ENCODE data around the gene GJB5. TPM values are rescaled to one million over a fixed set of nuclear protein-coding genes. Genes with fewer than 3 reads are reported as not detected.

The GJB5 gene
- polyA plus RNA-seq, 1 donor from 2014 or later = not detected

GRCh38 chr1:34747638-34747941 lies 7.3 kb upstream of the GJB5 start:
- no peaks in the 10 kb centered on the region for H3K79me2 ChIP-seq (replicated peaks; ENCODE audit: insufficient read depth, low read length)
- H3K9ac ChIP-seq (ENCODE audit: low read length) = no peak overlapping the region
- no peaks in the 10 kb centered on the region for H3K36me3 ChIP-seq (ENCODE audit: insufficient read depth, low read length)
- H3K27me3 ChIP-seq (ENCODE audit: insufficient read depth, low read depth, low read length) = no peaks in the 10 kb centered on the region
- H4K20me1 ChIP-seq (ENCODE audit: insufficient read depth) = no peaks in the 10 kb centered on the region
- no peak overlapping the region for H3K27ac ChIP-seq (ENCODE audit: low read length)
- H3K9me3 ChIP-seq (ENCODE audit: low read length) = no peaks in the 10 kb centered on the region
- H2AFZ ChIP-seq (ENCODE audit: low read depth, low read length) = no peak overlapping the region
- no peak for TF ChIP-seq RAD21 (conservative IDR thresholded peaks at IDR 0.05)
- TF ChIP-seq POLR2AphosphoS5 (IDR thresholded peaks at IDR 0.05) = no peak
- no peak for TF ChIP-seq SMC3 (conservative IDR thresholded peaks at IDR 0.05; ENCODE audit: poor library complexity)
- no peak for TF ChIP-seq MXI1 (conservative IDR thresholded peaks at IDR 0.05; ENCODE audit: poor library complexity, severe bottlenecking)
- H3K4me3 ChIP-seq (ENCODE audit: low read length) = no peak overlapping the region
- H3K9me2 ChIP-seq (ENCODE audit: insufficient read depth, low read length) = no peaks in the 10 kb centered on the region
- no peak overlapping the region for H3K4me2 ChIP-seq (ENCODE audit: low read length)
- H3F3A ChIP-seq (ENCODE audit: insufficient read depth, low read length, poor library complexity, severe bottlenecking) = no peaks in the 10 kb centered on the region

- H3K9me2 ChIP-seq (ENCODE audit: insufficient read depth, low read length) = no peaks in the 10 kb centered on the region
- no peak overlapping the region for H3K4me2 ChIP-seq (ENCODE audit: low read length)
- H3K36me3 ChIP-seq (ENCODE audit: insufficient read depth, low read length) = no peaks in the 10 kb centered on the region
- no peaks in the 10 kb centered on the region for H4K20me1 ChIP-seq (ENCODE audit: insufficient read depth)
- no peaks in the 10 kb centered on the region for H3K27me3 ChIP-seq (ENCODE audit: insufficient read depth, low read depth, low read length)
- H3K9ac ChIP-seq (ENCODE audit: low read length) = no peak overlapping the region
- H2AFZ ChIP-seq (ENCODE audit: low read depth, low read length) = no peak overlapping the region
- H3F3A ChIP-seq (ENCODE audit: insufficient read depth, low read length, poor library complexity, severe bottlenecking) = no peaks in the 10 kb centered on the region
- no peaks in the 10 kb centered on the region for H3K9me3 ChIP-seq (ENCODE audit: low read length)
- no peaks in the 10 kb centered on the region for H3K79me2 ChIP-seq (replicated peaks; ENCODE audit: insufficient read depth, low read length)
- TF ChIP-seq RAD21 (conservative IDR thresholded peaks at IDR 0.05) (no peak), MXI1 (conservative IDR thresholded peaks at IDR 0.05; ENCODE audit: poor library complexity, severe bottlenecking) (no peak), REST (IDR thresholded peaks at IDR 0.05; ENCODE audit: borderline replicate concordance) (no peak), POLR2AphosphoS5 (IDR thresholded peaks at IDR 0.05) (no peak)
- no peak overlapping the region for H3K4me3 ChIP-seq (ENCODE audit: low read length)
- H3K27ac ChIP-seq (ENCODE audit: low read length) = no peak overlapping the region
These were observed 4.9 kb upstream of the GJB5 start for GRCh38 chr1:34749992-34750391.

- no peaks in the 10 kb centered on the region for H3F3A ChIP-seq (ENCODE audit: insufficient read depth, low read length, poor library complexity, severe bottlenecking)
These were observed 4.2 kb upstream of the GJB5 start for GRCh38 chr1:34750610-34751009.

More at GRCh38 chr1:34750610-34751009, 4.2 kb upstream of the GJB5 start:
- Histone ChIP-seq H4K20me1 (ENCODE audit: insufficient read depth) (no peaks in the 10 kb centered on the region), H3K9me2 (ENCODE audit: insufficient read depth, low read length) (no peaks in the 10 kb centered on the region), H3K4me3 (ENCODE audit: low read length) (no peak overlapping the region), H3K4me2 (ENCODE audit: low read length) (no peak overlapping the region), H3K9ac (ENCODE audit: low read length) (no peak overlapping the region), H3K27ac (ENCODE audit: low read length) (no peak overlapping the region), H3K27me3 (ENCODE audit: insufficient read depth, low read depth, low read length) (no peaks in the 10 kb centered on the region), H3K9me3 (ENCODE audit: low read length) (no peaks in the 10 kb centered on the region), H2AFZ (ENCODE audit: low read depth, low read length) (no peak overlapping the region), H3K36me3 (ENCODE audit: insufficient read depth, low read length) (no peaks in the 10 kb centered on the region), H3K79me2 (replicated peaks; ENCODE audit: insufficient read depth, low read length) (no peaks in the 10 kb centered on the region)
- TF ChIP-seq SMC3 (conservative IDR thresholded peaks at IDR 0.05; ENCODE audit: poor library complexity) = no peak
- TF ChIP-seq POLR2AphosphoS5 (IDR thresholded peaks at IDR 0.05) = no peak
- no peak for TF ChIP-seq REST (IDR thresholded peaks at IDR 0.05; ENCODE audit: borderline replicate concordance)
- TF ChIP-seq EP300 (conservative IDR thresholded peaks at IDR 0.05; ENCODE audit: poor library complexity, severe bottlenecking) = no peak
- no peak for TF ChIP-seq TAF1 (IDR thresholded peaks at IDR 0.05; ENCODE audit: low read depth)
- TF ChIP-seq MXI1 (conservative IDR thresholded peaks at IDR 0.05; ENCODE audit: poor library complexity, severe bottlenecking) = no peak
- TF ChIP-seq EZH2 (IDR thresholded peaks at IDR 0.05; ENCODE audit: borderline replicate concordance, insufficient read depth, low read length, poor library complexity, severe bottlenecking) = no peak
- TF ChIP-seq RAD21 (conservative IDR thresholded peaks at IDR 0.05) = no peak
- TF ChIP-seq CTCF (IDR thresholded peaks at IDR 0.05; ENCODE audit: poor library complexity, severe bottlenecking) = no peak

Data from neural cell (in vitro differentiated cells).